ENCODE results near the gene CSRNP2. TPM values are rescaled to one million over a fixed set of nuclear protein-coding genes. Genes with fewer than 3 reads are reported as not detected.

CSRNP2 gene, protein sequence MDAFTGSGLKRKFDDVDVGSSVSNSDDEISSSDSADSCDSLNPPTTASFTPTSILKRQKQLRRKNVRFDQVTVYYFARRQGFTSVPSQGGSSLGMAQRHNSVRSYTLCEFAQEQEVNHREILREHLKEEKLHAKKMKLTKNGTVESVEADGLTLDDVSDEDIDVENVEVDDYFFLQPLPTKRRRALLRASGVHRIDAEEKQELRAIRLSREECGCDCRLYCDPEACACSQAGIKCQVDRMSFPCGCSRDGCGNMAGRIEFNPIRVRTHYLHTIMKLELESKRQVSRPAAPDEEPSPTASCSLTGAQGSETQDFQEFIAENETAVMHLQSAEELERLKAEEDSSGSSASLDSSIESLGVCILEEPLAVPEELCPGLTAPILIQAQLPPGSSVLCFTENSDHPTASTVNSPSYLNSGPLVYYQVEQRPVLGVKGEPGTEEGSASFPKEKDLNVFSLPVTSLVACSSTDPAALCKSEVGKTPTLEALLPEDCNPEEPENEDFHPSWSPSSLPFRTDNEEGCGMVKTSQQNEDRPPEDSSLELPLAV
- 10 to 100 TPM; 17.3 to 29.5 (median 22.0) TPM for total RNA-seq

DNA sequence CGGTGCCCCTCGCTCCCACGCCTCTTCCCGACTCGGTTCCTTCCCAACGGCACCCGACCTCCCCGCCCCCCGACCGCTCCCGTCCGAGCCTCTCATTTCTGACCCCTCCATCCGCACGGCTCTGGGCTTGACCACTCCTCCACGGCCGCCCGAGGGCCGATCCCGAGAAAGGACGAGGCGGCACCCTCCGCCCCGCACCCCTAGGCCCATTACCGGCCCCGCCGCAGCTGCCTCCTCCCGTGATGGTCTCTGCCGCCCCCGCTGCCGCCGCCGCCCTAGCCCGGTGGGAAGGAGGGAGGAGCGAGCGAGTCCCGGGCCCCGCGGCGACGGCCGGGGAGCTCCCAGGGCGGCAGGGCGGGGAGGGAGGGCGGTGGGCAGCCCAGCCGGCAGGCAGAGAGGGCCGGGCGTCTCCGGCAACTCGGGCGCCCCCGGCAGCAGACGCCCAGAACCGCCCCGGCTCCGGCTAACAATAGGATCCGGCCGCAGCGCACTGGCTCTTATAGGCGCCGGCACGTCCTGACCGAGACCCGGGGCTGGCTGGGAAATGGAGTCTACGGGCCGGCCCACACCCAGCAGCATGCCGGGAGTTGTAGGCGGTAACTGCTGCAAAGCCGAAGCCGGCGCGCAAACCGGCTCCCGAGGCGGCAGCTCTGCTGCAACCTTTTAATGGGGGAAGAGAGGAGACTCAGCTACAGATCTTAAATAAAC, at the start of gene CSRNP2:
TSS of gene CSRNP2 (minus strand) at position 471 of the 708 bp plus-strand sequence. CDS start 7,035 bp downstream, outside the sequence.
- in situ Hi-C loops (cut with MboI; ENCODE audit: low sequenced_read_pairs in 4 of 4), result no loop called here
- ATAC-seq, result peak; percentile 94 to 96
- no peaks in the 10 kb centered on the region for H3K9me3 ChIP-seq

GRCh38 chr12:51132693-51133092, 49.3 kb upstream of the CSRNP2 start:
- DNase-seq (no peak), ATAC-seq (no peak)
- Histone ChIP-seq H3K36me3 (no peaks in the 10 kb centered on the region), H3K4me3 (no peak overlapping the region), H3K9me3 (no peaks in the 10 kb centered on the region), H3K4me1 (peaks cover 7 to 8% of the 10 kb centered on the region in 2 donors), H3K27me3 (no peaks in the 10 kb centered on the region), H3K27ac (no peak overlapping the region)
- in situ Hi-C loops (cut with MboI; ENCODE audit: low sequenced_read_pairs in 4 of 4), result no loop called here
- intact Hi-C loops (cut with DNase I; ENCODE audit: low total_unique reads), result no loop called here
- no peak for TF ChIP-seq POLR2A (IDR thresholded peaks at IDR 0.05)
- TF ChIP-seq, protein P1, sequence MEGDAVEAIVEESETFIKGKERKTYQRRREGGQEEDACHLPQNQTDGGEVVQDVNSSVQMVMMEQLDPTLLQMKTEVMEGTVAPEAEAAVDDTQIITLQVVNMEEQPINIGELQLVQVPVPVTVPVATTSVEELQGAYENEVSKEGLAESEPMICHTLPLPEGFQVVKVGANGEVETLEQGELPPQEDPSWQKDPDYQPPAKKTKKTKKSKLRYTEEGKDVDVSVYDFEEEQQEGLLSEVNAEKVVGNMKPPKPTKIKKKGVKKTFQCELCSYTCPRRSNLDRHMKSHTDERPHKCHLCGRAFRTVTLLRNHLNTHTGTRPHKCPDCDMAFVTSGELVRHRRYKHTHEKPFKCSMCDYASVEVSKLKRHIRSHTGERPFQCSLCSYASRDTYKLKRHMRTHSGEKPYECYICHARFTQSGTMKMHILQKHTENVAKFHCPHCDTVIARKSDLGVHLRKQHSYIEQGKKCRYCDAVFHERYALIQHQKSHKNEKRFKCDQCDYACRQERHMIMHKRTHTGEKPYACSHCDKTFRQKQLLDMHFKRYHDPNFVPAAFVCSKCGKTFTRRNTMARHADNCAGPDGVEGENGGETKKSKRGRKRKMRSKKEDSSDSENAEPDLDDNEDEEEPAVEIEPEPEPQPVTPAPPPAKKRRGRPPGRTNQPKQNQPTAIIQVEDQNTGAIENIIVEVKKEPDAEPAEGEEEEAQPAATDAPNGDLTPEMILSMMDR (IDR thresholded peaks at IDR 0.05 in 4 of 5, conservative IDR thresholded peaks at IDR 0.05 in 1 of 5), result no peak

More for the DNA sequence above, at the start of gene CSRNP2:
- peak; percentile 100 for TF ChIP-seq POLR2A (IDR thresholded peaks at IDR 0.05)
- TF ChIP-seq, protein P1 (IDR thresholded peaks at IDR 0.05 in 4 of 5, conservative IDR thresholded peaks at IDR 0.05 in 1 of 5), result peak in 1 of 5 experiments; percentile 12
- Histone ChIP-seq H3K27me3 (no peaks in the 10 kb centered on the region), H3K4me1 (peaks cover 17 to 28% of the 10 kb centered on the region in 2 donors), H3K36me3 (no peaks in the 10 kb centered on the region), H3K27ac (peak within 1 kb of the TSS; percentile 87 to 97 (median 94)), H3K4me3 (peak within 1 kb of the TSS; percentile 91 to 98 (median 94))
- peak; percentile 96 for DNase-seq
- intact Hi-C loops (cut with DNase I; ENCODE audit: low total_unique reads), result loop anchor here (1.0 to 5.0 kb wide), 4 partner anchors 35 to 156 kb away; partner anchors contain the start of genes DAZAP2, LETMD1, POU6F1 and TFCP2

- Histone ChIP-seq H3K27ac (no peak overlapping the region), H3K27me3 (no peaks in the 10 kb centered on the region), H3K36me3 (no peaks in the 10 kb centered on the region), H3K4me1 (peaks cover 11 to 12% of the 10 kb centered on the region in 2 donors), H3K4me3 (no peak overlapping the region), H3K9me3 (no peaks in the 10 kb centered on the region)
- intact Hi-C loops (cut with DNase I; ENCODE audit: low total_unique reads), result no loop called here
- TF ChIP-seq POLR2A (IDR thresholded peaks at IDR 0.05), result no peak
- TF ChIP-seq, protein P1 (IDR thresholded peaks at IDR 0.05 in 4 of 5, conservative IDR thresholded peaks at IDR 0.05 in 1 of 5), result no peak
- no peak for DNase-seq
- in situ Hi-C loops (cut with MboI; ENCODE audit: low sequenced_read_pairs in 4 of 4), result no loop called here
- no peak for ATAC-seq
Measured at GRCh38 chr12:51131745-51132521, 48.5 kb upstream of the CSRNP2 start.

DNA sequence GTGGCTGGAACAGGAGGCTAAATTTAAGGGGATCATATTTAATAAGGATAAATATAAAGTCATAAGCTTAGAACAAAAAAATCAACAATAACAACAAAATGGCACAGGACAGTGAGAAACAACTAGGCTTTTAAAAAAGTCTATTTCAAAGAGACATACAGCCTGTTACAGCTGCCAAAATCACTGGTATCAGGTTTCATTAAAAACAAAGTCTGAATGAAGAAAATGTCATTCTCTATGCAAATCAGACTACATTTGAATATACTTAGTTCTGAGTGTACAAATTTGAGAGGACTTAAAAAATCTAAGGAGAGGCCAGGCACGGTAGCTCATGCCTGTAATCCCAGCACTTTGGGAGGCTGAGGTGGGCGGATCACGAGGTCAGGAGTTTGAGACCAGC, 45.5 kb upstream of the CSRNP2 start:
- DNase-seq (no peak), ATAC-seq (no peak)
- Histone ChIP-seq H3K27me3 (no peaks in the 10 kb centered on the region), H3K4me3 (no peak overlapping the region), H3K27ac (no peak overlapping the region), H3K9me3 (no peaks in the 10 kb centered on the region), H3K36me3 (no peaks in the 10 kb centered on the region), H3K4me1 (peaks cover 11 to 16% of the 10 kb centered on the region in 2 donors)
- intact Hi-C loops (cut with DNase I; ENCODE audit: low total_unique reads) (loop anchor here (10.0 kb wide), 1 partner anchor 46 kb away; the partner anchor contains the start of gene TFCP2), in situ Hi-C loops (cut with MboI; ENCODE audit: low sequenced_read_pairs in 4 of 4) (no loop called here)
- no peak for TF ChIP-seq POLR2A (IDR thresholded peaks at IDR 0.05)
- TF ChIP-seq, protein P1 (IDR thresholded peaks at IDR 0.05 in 4 of 5, conservative IDR thresholded peaks at IDR 0.05 in 1 of 5), result no peak
